ENCODE data around the gene NLRP5.

DNA sequence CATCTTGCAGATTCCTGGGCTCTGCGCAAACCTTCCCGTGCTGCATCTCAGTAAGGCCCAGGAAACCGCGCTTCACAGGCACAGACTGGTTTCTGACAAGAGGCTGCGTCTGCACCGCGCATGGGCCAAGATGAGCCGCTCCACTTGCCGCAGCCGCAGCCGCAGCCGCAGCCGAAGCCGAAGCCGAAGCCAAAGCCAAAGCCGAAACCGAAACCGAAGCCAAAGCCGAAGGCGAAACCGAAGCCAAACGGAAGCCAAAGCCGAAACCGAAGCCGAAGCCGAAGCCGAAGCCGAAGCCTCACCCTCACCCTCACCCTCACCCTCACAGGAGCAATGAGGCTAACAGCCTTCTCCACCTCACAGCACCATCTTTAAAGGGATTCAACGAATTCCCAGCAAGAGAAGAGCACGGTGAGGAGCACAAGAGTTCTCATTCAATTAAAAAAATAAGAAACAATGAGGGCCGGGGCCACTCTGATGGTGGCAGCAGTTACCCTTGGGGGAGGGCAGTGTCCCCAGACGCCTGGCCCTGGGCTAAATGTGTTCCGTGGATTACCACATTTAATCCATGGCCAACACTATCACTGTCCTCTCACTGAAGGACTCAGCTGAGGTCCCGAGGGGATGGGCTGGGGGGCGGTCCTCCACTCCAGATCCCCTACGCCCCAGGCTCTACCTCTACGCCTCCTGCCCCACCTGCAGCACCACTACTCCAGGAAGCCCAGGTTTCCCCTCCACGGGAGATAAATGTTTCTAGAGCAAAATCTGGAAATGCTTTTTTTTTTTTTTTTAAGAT is 105.4 kb downstream of the NLRP5 start:
- TF ChIP-seq EZH2 (IDR thresholded peaks at IDR 0.05) = no peak
- TF ChIP-seq, protein P1, sequence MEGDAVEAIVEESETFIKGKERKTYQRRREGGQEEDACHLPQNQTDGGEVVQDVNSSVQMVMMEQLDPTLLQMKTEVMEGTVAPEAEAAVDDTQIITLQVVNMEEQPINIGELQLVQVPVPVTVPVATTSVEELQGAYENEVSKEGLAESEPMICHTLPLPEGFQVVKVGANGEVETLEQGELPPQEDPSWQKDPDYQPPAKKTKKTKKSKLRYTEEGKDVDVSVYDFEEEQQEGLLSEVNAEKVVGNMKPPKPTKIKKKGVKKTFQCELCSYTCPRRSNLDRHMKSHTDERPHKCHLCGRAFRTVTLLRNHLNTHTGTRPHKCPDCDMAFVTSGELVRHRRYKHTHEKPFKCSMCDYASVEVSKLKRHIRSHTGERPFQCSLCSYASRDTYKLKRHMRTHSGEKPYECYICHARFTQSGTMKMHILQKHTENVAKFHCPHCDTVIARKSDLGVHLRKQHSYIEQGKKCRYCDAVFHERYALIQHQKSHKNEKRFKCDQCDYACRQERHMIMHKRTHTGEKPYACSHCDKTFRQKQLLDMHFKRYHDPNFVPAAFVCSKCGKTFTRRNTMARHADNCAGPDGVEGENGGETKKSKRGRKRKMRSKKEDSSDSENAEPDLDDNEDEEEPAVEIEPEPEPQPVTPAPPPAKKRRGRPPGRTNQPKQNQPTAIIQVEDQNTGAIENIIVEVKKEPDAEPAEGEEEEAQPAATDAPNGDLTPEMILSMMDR (IDR thresholded peaks at IDR 0.05) = no peak
